HG03457 (cell line): Measurements from ENCODE around the gene UBB.
"Not testable (repeated sequence)": the region's sequence is repeated elsewhere in the genome, so short reads cannot be mapped to it uniquely, and the experiment has no call there.

Experiments
- ATAC-seq: cut with Tn5 transposase; IDR thresholded peaks from one replicate; pipeline ENCODE4 v1.9.1; 2021; ENCODE audit warnings: moderate number of reproducible peaks; ENCODE audit not compliant: unreplicated experiment

Gene UBB

DNA sequence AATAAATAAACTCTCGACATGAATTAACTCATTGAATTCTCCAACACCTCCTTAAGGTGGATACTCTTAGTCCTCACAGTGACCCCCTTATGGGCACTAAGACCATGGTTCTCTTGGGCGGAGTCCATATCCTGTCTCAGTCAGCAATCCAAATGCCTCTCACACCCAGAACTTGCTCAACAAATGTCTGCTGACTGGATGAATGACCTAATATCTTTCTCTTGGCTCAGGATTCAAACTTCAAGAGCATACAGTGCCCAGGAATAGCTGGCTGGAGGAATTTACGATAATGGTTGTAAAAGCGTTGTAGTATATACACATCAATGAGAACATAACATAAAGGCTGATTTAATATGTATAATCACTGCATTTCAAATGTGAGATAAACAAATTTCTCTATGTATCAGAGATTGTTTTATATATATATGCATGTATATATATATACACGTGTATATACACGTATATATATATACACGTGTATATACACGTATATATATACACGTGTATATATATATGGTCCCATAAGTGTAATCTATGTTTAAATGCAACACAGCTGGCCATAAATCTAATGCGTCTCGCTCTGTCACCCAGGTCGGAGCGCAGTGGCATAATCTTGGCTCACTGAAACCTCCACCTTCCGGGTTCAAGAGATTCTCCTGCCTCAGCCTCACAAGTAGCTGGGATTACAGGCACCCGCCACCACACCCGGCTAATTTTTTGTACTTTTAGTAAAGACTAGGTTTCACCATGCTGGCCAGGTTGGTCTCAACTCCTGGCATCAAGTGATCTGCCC, 6.5 kb upstream of the UBB start:
- no peak for ATAC-seq

DNA sequence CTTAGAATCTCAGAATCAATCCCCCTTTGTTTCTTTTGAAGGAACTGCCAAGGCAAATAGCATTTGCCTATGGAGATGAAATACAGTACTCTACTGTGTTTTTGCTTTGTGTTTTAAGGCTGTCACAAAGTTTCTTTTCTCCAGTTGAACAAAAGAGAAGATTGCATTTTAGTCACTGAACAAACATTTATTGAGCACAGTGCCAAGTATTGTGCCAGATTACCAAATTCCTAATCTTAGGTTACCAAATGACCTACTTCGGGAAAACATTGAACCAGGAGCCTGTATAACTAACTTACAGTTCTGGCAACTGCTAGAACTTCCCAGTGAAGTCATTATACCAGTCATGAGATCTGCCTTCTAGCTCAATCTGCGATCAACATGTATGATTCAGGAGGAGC, 3.0 kb upstream of the UBB start:
- ATAC-seq, result no peak

DNA sequence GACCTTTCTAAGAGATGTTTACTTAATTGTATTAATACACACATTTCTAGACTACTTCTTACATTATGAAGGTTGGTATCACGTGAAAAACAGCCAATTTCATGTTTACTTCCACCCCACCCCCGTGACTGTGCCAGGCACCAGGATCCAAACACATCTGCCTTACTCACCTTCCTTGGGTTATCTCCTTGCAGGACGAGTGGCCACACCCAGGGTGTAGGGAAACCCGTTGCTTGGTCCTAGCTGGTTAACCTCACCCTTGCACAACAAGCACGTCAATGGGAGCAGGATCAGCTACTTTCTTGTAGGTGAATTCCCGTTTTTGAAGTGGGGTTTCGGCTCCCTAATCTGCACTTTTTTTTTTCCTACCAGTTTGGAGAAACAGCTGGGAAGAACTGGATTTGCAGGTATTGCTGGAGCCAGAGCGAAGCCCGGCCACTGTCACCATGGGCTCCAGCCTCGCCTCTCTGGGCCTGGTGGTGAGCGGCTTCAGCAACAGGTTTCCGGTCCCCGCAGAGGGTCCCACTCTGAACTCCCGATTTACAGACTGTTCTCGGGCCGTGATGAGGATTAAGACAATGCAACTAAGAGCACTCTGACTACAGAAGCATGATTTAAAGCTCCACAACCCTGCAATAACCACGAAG, 2.1 kb upstream of the UBB start:
- no peak for ATAC-seq

DNA sequence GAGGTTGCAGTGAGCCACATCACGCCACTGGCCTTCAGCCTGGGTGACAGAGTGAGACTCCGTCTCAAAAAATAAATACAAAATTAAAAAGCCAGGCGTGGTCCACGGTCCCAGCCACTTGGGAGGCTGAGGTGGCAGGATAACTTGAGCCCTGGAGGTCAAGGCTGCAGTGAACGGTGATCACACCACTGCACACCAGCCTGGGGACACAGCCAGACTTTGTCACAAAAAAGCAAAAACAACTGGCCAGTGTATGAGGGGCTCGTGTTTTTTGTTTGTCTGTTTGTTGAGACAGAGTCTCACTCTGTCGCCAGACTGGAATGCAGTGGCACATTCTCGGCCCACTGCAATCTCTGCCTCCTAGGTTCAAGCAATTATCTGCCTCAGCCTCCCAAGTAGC, 1.2 kb upstream of the UBB start:
- no peak for ATAC-seq

DNA sequence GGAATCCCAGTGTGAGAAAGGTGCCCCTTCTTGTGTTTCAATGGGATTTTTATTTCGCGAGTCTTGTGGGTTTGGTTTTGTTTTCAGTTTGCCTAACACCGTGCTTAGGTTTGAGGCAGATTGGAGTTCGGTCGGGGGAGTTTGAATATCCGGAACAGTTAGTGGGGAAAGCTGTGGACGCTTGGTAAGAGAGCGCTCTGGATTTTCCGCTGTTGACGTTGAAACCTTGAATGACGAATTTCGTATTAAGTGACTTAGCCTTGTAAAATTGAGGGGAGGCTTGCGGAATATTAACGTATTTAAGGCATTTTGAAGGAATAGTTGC, 567 bp downstream of the UBB start:
- ATAC-seq, result peak; percentile 12

DNA sequence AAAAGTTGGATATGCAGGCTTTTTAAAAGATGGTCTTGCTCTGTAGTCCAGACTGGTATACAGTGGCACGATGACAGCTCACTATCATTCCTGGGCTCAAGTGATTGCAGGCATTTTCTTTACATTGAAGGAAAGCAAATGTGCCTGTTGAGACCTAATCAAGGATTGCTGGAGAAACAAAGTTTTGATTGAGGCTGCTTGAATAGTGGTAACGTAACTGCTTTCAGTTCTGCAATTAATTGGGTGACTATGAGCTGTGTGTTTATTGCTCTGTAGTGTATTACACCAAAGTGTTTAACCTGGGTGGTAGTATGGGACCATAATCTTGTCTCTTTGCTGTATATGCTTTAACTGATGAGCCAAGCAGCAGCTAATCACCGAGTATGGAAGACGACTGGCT, 2.3 kb downstream of the UBB start:
- ATAC-seq, result no peak

DNA sequence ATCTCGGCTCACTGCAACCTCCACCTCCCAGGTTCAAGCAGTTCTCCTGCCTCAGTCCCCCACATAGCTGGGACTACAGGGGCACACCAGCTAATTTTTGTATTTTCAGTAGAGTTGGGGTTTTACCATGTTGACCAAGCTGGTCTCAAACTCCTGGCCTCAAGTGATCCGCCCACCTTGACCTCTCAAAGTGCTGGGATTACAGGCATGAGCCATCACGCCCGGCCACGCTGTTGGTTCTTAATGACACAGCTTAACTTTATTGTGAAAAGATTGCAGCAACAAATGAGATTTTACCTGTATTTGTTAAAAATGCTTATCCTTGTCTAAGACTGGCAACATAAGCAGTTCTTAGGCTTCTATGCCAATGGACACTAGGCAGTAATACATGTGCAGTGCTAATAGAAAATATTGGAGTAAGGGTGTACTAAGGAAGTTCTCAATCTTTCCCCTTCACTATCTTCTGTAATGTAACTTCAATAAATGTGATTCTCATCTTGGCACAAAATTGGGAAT, 2.9 kb downstream of the UBB start:
- ATAC-seq, result no peak

DNA sequence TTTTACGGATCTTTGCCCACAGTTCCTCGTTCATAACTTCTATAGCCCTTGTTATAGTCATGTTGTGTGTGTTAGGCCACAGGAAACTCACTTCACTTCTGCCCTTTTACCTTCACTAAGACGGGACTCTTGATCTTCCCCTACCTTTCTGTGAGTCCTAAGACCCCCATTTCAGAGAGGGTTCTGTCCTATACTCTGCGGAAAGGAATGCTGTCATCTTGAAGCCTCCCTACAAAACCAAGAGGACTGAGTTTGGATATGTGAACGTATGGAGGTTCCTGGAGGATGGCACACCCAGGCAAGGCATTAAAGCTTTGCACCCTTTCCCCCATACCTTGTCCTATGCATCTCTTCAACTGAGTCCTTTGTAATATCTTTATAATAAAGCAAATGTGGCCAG, 3.7 kb downstream of the UBB start:
- ATAC-seq, result no peak

DNA sequence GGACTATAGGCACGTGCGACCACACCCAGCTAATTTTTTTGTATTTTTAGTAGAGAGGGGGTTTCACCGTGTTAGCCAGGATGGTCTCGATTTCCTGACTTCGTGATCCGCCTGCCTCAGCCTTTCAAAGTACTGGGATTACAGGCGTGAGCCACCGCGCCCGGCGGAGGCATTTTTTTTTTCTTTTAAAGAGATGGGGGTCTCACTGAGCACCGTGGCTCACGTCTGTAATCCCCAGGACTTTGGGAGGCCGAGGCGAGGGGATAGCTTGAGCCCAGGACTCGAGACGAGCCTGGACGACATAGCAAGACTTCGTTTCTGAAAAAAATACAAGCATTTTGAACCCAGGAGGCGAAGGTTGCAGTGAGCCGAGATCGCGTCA, 5.2 kb downstream of the UBB start:
- not testable (repeated sequence) for ATAC-seq

DNA sequence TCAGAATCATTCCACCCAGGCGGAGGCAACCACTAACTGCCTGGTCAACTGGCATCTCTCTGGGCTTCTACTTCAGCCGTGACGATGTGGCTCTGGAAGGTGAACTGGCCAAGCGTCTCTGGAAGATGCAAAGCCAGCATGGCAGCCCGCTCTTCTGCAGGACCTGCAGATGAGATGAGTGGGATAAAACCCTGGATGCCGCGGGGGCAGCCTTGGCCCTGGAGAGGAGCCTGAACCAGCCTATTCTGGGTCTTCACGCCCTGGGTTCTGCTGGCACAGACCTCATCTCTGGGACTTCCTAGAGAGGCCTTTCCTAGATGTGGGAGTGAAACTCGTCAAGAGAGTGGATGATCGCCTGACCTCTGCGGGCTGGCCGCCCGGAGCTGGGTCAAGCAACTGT, 10.6 kb downstream of the UBB start:
- no peak for ATAC-seq

DNA sequence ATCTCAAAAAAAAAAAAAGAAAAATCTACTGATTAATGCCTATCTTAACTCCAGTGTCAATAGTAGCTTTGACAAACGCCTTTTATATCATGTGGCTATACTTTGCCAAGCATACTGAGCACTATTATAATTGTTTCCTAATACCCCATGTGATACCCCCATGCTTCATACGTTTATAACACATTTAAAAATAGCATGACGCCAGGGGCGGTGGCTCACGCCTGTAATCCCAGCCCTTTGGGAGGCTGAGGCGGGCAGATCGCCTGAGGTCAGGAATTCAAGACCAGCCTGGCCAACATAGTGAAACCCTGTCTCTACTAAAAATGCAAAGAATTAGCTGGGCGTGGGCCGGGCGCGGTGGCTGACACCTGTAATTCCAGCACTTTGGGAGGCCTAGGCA, 11.6 kb downstream of the UBB start:
- ATAC-seq, result not testable (repeated sequence)

DNA sequence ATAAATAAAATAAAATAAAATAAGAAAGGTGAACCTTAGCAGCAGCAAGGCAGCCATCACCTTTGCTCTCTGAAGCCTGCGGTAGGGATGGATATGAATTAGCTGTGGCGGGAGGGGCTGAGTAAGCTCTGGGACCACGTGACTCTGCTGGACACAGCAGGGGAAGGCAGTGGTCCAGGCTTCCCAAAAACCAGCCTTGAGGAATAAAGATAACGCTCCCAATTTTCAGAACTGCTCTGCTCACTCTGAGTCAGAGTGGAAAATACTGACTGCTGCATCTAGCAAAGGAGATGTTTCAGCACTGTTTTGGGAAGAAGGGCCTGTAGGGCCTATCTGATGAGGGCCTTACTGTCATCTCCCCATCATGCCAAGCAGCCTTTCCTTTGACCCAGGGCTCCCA, 15.0 kb downstream of the UBB start:
- not testable (repeated sequence) for ATAC-seq

DNA sequence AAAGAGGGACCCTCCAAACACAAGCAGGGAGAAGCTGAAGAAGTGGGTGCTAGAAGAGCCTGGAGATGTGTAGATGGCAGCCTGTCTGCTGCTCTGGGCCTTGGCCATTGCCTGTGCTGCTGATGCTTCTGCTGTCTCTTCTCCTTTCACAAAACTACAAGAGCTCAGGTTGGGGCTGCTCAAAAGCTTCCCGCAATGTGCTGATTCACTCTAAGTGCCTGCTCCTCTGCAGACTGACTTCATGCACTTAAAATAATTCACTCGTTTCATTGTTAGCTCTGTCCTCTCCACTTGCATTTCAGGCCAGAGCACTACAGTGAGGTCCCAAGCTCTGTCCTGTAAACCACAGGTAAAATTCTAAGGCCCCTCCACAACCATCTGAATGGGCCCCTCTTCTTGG, 15.8 kb downstream of the UBB start:
- ATAC-seq, result not testable (repeated sequence)

DNA sequence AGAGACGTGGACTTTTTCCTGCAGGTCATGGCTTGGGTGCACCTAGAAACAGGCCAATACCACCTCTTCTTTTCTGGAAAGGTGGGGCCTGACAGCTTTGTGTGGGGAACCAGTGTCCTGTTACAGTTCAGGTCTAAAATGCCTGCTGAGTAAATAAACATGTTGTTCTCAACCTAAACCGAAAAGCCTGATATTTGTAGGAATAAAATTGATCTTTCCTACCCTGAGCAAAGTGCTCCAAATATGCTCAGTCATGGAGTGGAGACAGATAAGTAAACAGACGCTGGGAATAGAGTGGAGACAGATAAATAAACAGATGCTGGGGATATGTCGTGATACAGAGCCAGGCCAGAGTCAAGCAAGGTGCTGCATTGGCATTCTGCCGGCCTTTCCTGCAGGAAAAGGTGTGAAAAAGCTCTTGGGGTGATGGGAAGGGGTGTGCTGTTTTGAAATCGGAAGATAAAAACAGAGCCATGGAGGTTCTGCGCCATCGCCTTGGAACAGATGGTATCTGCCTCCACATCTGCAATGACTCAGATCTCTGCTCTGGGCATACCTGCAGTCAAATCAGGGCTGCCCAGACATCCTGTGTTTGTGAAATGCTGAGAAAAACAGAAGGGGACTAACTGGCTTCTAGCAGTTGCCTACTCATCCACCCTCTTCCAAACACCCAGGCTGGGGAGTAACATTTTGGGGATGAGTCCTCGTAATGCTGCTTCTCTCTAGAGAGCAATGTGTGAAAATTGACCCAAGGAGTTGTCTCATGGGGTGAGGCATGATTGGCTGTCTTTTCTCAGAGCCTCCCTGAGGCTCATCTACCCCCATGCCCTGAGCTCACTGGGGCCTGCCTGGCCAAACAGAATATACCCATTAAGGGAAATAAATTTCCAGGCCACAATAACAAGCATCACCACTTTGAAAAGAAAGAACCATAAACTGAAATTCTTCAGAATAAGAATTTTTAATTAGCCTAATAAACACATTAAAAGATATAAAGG, 17.7 kb downstream of the UBB start:
- ATAC-seq, result no peak

DNA sequence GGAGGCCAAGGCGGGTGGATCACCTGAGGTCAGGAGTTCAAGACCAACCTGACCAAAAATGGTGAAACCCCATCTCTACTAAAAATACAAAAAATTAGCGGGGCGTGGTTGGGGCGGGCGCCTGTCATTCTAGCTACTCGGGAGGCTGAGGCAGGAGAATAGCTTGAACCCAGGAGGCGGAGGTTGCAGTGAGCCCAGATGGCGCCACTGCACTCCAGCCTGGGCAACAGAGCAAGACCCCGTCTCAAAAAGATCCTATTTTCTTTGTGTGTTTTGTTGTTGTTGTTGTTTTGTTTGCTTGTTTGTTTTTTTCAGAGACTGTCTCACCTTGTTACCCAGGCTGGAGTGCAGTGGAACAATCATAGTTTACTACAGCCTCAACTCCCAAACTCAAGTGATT, 23.0 kb downstream of the UBB start:
- not testable (repeated sequence) for ATAC-seq

DNA sequence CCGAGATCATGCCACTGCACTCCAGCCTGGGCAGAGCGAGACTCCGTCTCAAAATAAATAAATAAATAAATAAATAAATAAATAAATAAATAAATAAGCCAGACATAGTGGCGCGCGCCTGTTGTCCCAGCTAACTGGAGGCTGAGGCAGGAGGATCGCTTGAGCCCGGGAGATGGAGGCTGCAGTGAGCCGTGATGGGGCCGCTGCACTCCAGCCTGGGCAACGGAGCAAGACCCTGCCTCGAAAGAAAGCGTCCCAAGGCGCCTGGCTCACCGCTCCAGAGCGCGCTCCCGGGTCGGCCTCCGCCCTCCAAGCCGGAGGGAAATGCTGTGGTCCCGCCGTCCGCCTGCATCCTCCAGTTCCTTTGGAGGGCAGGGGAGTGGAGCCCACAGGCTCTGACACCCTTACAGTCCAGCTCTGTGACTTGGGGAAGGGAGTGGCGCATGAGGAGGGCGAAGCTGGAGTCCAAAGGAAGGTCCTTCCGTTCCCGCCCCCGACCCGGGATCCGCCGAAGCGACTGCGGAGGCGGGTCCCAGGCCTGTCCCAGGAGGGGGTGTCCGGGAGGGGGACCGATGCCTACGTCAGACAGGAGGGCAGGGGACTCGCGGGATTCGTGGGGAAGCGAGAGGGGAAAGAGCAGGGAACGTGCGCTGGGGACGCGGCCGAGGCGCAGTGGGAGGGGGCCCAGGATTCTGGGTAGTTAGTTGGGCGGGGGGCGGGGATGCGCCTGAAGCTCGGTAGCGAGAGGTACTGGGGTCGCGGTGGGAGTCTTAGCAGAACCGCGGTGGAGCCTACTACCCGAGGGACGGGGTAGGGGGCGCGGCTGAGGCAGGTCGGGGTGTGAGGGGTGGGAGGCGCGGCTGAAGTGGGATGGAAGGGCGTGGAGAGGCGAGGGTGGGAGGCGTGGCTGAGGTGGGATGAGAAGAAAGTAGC, 26.1 kb downstream of the UBB start:
- no peak for ATAC-seq

DNA sequence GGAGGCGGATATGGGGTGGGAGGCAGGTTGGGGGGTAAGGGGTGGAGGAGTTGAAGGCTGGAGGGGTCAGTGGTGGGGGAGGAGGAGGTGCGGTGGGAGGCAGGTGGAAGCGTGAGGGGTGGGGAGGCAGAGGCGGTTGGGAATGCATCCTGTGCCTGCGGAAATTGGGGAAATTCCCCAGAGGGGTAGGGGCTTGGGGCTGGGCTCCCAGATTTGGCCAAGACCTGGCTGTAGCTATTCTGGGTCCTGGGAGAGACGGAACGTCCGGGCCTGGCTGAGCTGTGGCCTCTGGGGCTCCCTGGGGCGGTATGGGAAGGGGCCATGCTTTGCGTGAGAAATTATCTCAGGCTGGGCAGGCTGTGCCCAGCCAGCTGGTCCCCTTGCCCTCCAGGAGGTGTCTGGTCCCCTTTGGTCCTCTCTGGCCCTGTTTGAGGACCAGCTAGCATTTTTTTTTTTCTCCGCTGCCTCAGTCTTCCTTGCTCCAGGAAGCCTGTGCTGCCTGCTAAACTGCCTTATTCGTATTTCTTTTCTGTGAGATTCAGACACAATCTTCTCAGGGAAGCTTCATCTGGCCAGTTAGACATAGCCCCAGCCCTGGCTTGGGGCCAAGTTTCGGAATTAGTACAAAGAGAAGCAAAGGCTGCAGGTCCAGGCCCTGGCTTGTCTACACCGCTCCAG, 27.2 kb downstream of the UBB start:
- ATAC-seq, result peak; percentile 81

DNA sequence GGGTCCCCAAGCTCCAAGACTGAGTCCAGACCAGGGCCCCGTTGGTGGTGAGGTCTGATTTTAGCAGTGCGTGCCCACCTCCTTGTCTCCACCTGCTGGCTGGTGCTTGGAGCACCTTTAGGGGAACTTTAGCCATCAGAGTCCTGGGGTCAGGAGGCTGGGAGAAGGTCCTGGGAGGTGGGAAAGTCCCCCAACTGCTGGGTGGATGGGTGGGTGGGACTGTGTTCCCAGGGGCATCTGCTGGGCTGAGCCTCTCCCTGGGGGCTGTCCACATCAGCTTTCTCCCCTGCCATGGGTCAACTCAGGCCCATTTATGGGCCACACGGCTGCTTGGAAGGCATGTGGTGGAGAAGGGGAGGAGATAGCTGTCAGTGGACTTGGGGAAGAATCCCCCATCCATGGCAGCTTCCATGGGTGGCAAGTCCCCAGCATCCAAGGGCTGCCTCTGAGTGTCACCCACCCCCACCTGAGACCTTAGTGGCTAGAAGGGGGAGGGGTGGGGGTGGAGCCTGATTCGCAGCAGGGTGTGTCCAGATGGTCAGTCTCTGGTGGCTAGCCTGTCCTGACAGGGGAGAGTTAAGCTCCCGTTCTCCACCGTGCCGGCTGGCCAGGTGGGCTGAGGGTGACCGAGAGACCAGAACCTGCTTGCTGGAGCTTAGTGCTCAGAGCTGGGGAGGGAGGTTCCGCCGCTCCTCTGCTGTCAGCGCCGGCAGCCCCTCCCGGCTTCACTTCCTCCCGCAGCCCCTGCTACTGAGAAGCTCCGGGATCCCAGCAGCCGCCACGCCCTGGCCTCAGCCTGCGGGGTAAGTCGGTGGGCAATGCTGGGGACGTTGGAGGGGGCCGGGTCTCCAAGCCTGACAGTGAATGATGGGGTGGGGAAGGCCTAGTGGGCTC, 34.4 kb downstream of the UBB start, which contains the start of gene TRPV2:
TRPV2 (plus strand) TSS at position 541 of the 894 bp plus-strand sequence. CDS start 2,098 bp downstream, outside the sequence.
- ATAC-seq, result no peak

DNA sequence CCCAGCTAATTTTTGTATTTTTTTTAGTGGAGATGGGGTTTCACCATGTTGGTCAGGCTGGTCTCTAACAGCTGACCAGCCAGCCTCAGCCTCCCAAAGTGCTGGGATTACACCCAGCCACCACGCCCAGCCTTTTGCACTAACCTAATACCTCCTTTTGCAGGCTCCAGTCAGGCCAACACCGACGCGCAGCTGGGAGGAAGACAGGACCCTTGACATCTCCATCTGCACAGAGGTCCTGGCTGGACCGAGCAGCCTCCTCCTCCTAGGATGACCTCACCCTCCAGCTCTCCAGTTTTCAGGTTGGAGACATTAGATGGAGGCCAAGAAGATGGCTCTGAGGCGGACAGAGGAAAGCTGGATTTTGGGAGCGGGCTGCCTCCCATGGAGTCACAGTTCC, 36.5 kb downstream of the UBB start:
- ATAC-seq, result no peak
